NT2/D1 (cell line): ENCODE measurements around the gene AK2.
"Not testable (repeated sequence)": the region's sequence is repeated elsewhere in the genome, so short reads cannot be mapped to it uniquely, and the experiment has no call there.

Source experiments
- SUZ12 ChIP-seq: IDR thresholded peaks from 2 replicates; pipeline ENCODE4 v1.6.1; 2011; ENCODE audit not compliant: insufficient read length, insufficient read depth; ENCODE audit errors: extremely low read depth
- ZNF274 ChIP-seq: IDR thresholded peaks from 2 replicates; pipeline ENCODE4 v1.6.1; 2011; ENCODE audit warnings: mild to moderate bottlenecking, low read depth, low read length

- not testable (repeated sequence) for TF ChIP-seq SUZ12, ZNF274
Measured at GRCh38 chr1:33046234-33046633, 9.6 kb upstream of the AK2 start.
